Stimulated activated CD4-positive, alpha-beta T cell treated with anti-CD3 and anti-CD28 coated beads, Interleukin-4, amount 100 ng/mL, for 4 hours (primary cell): ENCODE measurements around the gene NEK3.
"Not testable (repeated sequence)": the region's sequence is repeated elsewhere in the genome, so short reads cannot be mapped to it uniquely, and the experiment has no call there.

Experiments used
- DNase-seq, 2 experiments: peaks; one replicate each; pipeline ENCODE4 v3.0.0-alpha.2; 2020

NEK3 gene

DNA sequence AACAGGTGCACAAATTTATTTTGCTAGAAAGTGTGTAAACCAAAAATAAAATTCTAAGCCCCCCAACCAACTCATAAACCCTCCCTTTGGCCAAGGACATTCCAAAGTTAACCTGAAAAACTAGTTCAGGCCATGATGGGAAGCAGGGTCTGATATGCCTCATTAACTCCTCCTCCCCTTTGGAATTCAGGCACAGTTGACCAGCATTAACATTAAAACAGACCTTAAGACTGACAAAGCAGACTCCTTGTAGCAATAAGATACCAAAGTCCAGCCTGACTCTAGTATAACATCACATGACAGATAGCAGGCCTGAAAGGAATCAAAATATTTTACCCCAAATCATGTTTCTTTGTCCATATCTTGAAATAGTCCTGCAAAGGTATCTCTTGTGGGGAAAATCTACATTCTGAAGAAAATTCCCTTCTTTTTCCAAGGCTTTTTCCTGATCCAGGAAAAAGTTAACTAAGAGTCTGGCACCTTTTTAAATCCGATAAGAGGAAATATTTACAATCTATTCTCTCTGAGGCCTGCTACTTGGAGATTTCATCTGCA lies 50.2 kb downstream of the NEK3 start:
- no peak for DNase-seq

DNA sequence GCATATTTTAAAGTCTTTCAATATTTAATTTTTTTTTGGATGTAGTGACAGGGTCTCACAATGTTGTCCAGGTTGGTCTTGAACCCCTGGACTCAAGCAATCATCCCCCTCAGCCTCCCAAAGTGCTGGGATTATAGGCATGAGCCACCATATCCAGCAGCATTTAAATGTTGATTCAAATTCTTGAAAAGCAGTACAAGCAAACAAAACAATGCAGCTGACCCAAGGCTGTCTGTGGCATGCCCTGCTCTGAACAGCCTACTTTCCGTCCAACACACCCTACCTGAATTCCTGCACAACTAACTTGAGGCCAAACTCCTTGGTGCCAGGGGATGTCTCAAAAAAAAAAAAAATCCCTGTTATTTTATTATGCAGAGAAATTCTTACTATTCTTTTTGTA lies 53.6 kb downstream of the NEK3 start:
- no peak for DNase-seq

DNA sequence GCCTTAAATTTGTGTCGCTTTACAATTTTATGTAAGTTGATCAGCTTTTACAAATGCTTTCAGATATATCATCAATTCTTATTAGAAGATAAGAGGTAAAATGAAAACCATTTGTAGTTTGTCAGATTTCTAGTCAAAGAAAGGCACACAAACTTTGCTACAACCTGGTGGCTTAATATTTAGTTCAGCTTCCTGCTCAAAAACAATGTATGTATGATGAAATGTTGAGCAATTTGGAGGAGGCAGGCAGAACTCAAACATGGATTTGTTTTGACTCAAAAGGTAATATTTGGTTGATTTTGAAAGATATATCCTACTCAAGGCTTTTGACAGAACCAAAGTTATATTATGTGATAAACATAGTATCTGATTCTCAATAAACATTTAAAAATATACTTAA lies 54.8 kb downstream of the NEK3 start:
- DNase-seq, result no peak

DNA sequence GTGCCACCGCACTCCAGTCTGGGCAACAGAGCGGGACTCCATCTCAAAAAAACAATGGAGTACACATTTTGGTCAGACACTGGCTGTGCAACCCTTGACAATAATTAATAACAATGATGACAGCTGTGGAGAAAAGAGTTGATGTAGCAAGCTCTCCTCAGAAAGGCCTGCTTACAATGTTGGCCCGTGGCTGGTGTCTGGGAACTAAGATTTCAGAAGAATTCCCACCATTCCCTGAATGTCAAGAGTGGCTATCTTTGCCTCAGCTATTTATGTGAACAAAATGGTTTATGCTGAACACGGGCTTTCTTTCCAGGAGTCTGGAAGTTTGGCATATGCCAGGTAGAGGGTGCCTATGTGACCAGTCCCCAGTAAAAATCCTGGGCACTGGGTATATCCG lies 56.0 kb downstream of the NEK3 start:
- no peak for DNase-seq

DNA sequence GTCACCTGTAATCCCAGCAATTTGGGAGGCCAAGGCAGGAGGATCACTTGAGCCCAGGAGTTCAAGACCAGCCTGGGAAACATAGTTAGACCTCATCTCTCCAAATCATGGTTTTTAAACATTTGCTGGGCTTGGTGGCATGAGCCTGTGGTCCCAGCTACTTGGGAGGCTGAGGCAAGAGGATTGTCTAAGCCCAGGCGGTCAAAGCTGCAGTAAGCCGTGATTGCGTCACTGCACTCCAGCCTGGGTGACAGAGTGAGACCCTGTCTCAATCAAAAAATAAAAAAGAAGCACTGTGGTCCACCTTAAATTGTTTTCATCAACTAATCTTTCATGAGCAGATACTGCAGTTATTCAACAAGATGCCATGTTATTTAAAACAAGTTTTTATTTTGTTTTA lies 57.0 kb downstream of the NEK3 start:
- not testable (repeated sequence) for DNase-seq

DNA sequence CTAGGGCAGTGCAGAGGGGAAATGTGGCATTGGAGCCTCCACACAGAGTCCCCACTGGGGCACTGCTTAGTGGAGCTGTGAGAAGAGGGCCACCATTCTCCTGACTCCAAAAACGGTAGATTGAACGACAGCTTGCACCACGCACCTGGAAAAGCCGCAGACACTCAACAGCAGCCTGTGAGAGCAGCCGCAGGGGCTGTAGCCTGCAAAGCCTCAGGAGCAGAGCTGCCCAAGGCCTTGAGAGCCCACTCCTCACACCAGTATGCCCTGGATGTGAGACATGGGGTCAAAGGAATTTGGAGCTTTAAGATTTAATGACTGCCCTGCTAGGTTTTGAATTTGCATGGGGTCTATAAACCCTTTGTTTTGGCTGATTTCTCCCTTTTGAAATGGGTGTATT lies 62.2 kb downstream of the NEK3 start:
- DNase-seq, result no peak

DNA sequence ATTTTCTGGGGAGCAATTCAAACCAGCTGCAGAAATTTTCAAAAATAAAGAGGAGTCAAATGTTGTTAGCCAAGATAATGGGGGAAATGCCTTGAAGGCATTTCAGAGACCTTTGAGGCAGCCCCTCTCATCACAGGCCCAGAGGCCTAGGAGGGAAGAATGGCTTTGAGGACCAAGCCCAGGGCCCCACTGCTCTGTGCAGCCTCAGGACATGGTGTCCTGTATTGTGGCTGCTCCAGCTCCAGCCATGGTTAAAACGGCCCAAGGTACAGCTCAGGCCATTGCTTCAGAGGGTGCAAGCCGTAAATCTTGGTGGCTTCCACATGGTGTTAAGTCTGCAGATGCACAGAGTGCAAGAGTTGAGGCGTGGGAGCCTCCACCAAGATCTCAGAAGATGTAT lies 62.6 kb downstream of the NEK3 start:
- DNase-seq, result no peak

DNA sequence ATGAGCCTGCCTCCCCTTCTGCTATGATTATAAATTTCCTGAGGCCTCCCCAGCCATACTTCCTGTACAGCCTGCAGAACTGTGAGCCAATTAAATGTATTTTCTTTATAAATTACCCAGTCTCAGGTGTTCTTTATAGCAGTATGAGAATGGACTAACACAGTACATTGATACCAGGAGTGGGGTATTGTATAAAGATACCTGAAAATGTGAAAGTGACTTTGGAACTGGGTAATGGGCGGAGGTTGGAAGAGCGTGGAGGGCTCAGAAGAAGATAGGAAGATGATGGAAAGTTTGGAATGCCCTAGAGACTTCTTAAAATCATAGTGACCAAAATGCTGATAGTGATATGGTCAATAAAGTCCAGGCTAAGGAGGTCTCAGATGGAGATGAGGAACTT lies 63.3 kb downstream of the NEK3 start:
- no peak for DNase-seq

DNA sequence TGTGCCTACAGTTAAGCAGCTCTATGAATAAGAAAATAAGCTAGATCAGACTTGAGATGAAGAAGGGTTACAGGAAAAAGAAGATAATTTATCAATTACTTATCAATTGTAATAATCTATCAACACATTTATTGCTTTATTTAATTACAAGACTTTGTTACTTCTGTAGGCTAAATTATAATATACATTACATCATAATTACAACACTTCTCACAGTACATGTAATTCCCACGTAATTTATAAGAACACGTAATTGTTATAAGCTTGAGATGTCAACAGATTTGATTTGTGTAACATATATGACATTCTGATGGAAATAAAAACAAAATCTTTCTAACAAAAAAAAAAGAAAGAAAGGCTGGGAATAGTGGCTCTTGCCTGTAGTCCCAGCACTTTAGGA lies 67.3 kb downstream of the NEK3 start:
- DNase-seq, result no peak

DNA sequence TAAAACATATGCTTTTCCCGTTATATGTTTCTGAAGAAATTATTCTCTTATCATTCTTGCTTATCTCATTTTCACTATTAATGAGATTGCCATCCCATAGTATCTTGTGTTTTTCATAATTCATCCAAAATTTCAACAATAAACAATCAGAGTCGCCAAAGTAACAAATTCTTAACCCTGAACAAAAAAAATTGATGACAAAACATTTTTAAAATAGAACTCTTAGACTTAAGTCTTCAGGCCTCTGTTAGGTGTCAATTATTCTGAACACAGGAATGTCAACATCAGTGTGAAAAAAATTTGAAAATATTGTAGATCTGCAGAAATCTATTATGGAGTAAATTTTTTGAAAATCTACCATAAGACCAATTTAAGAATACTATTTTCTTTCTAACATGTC lies 67.9 kb downstream of the NEK3 start:
- no peak for DNase-seq

DNA sequence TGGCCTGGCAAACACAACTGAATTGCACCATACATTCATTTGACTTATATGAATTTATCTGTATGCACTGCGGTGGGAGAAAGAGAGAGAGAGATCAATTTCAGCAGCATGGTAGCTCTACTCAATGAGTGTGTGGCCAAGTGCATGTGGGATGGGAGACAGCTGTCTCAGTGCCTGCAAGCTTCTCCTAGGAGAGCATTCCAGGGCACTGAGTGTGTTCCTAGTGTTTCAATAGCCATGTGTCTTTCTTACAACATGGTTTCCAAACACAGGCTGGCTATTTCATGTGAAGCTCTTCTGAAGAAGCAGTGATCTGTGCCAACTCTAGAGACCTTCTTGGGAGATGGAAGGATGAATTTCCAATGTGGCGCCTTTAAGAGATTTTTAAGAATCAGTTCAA lies 74.0 kb downstream of the NEK3 start:
- no peak for DNase-seq

DNA sequence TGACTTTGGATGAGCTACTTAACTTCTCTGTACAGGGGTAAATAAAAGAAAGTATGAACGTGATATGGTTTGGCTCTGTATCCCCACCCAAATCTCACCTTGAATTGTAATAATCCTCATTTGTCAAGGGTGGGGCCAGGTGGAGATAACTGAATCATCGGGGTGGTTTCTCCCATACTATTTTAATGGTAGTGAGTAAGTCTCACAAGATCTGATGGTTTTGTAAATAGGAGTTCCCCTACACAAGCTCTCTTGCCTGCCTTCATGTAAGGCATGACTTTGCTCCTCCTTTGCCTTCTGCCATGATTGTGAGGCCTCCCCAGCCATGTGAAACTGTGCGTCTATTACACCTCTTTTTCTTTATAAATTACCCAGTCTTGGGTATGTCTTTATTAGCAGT lies 74.4 kb downstream of the NEK3 start:
- DNase-seq, result not testable (repeated sequence)
